Adipocyte (in vitro differentiated cells): ENCODE data around the gene TMEM8B.

Source experiments
- DNase-seq: peaks from one replicate; pipeline ENCODE4 v3.0.0-alpha.2; 2015; ENCODE audit warnings: low read depth
- H3K27me3 ChIP-seq: replicated peaks from 2 replicates; pipeline ENCODE4 v1.7.0; 2013; ENCODE audit warnings: mild to moderate bottlenecking, low read length, moderate library complexity; ENCODE audit not compliant: control insufficient read depth, insufficient read depth
- H3K36me3 ChIP-seq: 2 replicates; pipeline ENCODE4 v1.7.0; 2013; ENCODE audit warnings: low read length, mild to moderate bottlenecking, moderate library complexity; ENCODE audit not compliant: control insufficient read depth, insufficient read depth, severe bottlenecking
- H3K4me1 ChIP-seq: 2 replicates; pipeline ENCODE4 v1.7.0; 2013; ENCODE audit warnings: mild to moderate bottlenecking, low read length, moderate library complexity; ENCODE audit not compliant: control insufficient read depth, insufficient read depth
- H3K4me3 ChIP-seq: 2 replicates; pipeline ENCODE4 v1.7.0; 2013; ENCODE audit warnings: mild to moderate bottlenecking, low read length, moderate library complexity
- H3K9ac ChIP-seq: 2 replicates; pipeline ENCODE4 v1.7.0; 2013; ENCODE audit warnings: mild to moderate bottlenecking, low read length, moderate library complexity
- H3K9me3 ChIP-seq: 2 replicates; pipeline ENCODE4 v1.7.0; 2013; ENCODE audit warnings: mild to moderate bottlenecking, low read length, moderate library complexity; ENCODE audit not compliant: control insufficient read depth

TMEM8B gene

GRCh38 chr9:35842020-35842745 is 13.2 kb downstream of the TMEM8B start:
- H3K4me3 ChIP-seq = no peak overlapping the region
- peaks cover 2% of the 10 kb centered on the region for H3K36me3 ChIP-seq

GRCh38 chr9:35842795-35843194 is 13.8 kb downstream of the TMEM8B start:
- Histone ChIP-seq H3K9me3 (no peaks in the 10 kb centered on the region), H3K27me3 (no peaks in the 10 kb centered on the region), H3K9ac (no peak overlapping the region), H3K4me3 (no peak overlapping the region), H3K36me3 (peaks cover 2% of the 10 kb centered on the region), H3K4me1 (peaks cover 44% of the 10 kb centered on the region)
- DNase-seq = no peak

More at GRCh38 chr9:35842020-35842745, 13.2 kb downstream of the TMEM8B start:
- no peaks in the 10 kb centered on the region for H3K9me3 ChIP-seq
- no peak overlapping the region for H3K9ac ChIP-seq
- no peaks in the 10 kb centered on the region for H3K27me3 ChIP-seq
- H3K4me1 ChIP-seq = peaks cover 42% of the 10 kb centered on the region
- no peak for DNase-seq

GRCh38 chr9:35844628-35845270 is 15.7 kb downstream of the TMEM8B start:
- peak; percentile 94 for DNase-seq
- Histone ChIP-seq H3K27me3 (no peaks in the 10 kb centered on the region), H3K9me3 (no peaks in the 10 kb centered on the region), H3K36me3 (peaks cover 2% of the 10 kb centered on the region), H3K9ac (peak overlapping the region; percentile 25), H3K4me1 (peaks cover 50% of the 10 kb centered on the region), H3K4me3 (no peak overlapping the region)

GRCh38 chr9:35845824-35846771 is 17.1 kb downstream of the TMEM8B start:
- Histone ChIP-seq H3K27me3 (no peaks in the 10 kb centered on the region), H3K36me3 (peaks cover 2% of the 10 kb centered on the region), H3K9me3 (no peaks in the 10 kb centered on the region), H3K9ac (no peak overlapping the region), H3K4me3 (no peak overlapping the region), H3K4me1 (peaks cover 50% of the 10 kb centered on the region)
- no peak for DNase-seq

GRCh38 chr9:35847792-35848572 is 19.0 kb downstream of the TMEM8B start:
- peaks cover 33% of the 10 kb centered on the region for H3K4me1 ChIP-seq
- DNase-seq = peak; percentile 65
- H3K27me3 ChIP-seq = no peaks in the 10 kb centered on the region
- peaks cover 2% of the 10 kb centered on the region for H3K36me3 ChIP-seq
- no peaks in the 10 kb centered on the region for H3K9me3 ChIP-seq
- no peak overlapping the region for H3K4me3 ChIP-seq
- H3K9ac ChIP-seq = peak overlapping the region; percentile 14

GRCh38 chr9:35852267-35852815 is 23.3 kb downstream of the TMEM8B start:
- no peak for DNase-seq
- Histone ChIP-seq H3K36me3 (no peaks in the 10 kb centered on the region), H3K9me3 (no peaks in the 10 kb centered on the region), H3K4me1 (peaks cover 8% of the 10 kb centered on the region), H3K9ac (no peak overlapping the region), H3K27me3 (no peaks in the 10 kb centered on the region), H3K4me3 (no peak overlapping the region)

- no peak for DNase-seq
- no peak overlapping the region for H3K9ac ChIP-seq
- H3K4me1 ChIP-seq = peaks cover 3% of the 10 kb centered on the region
- H3K9me3 ChIP-seq = no peaks in the 10 kb centered on the region
- no peaks in the 10 kb centered on the region for H3K36me3 ChIP-seq
- no peak overlapping the region for H3K4me3 ChIP-seq
- no peaks in the 10 kb centered on the region for H3K27me3 ChIP-seq
These were observed 24.1 kb downstream of the TMEM8B start for GRCh38 chr9:35852876-35853865.

GRCh38 chr9:35854091-35854762 is 25.2 kb downstream of the TMEM8B start:
- DNase-seq = no peak
- no peak overlapping the region for H3K4me3 ChIP-seq
- H3K4me1 ChIP-seq = no peaks in the 10 kb centered on the region
- H3K27me3 ChIP-seq = no peaks in the 10 kb centered on the region
- H3K36me3 ChIP-seq = no peaks in the 10 kb centered on the region
- H3K9me3 ChIP-seq = no peaks in the 10 kb centered on the region
- H3K9ac ChIP-seq = no peak overlapping the region

- Histone ChIP-seq H3K4me1 (no peaks in the 10 kb centered on the region), H3K9ac (no peak overlapping the region), H3K9me3 (no peaks in the 10 kb centered on the region), H3K4me3 (no peak overlapping the region), H3K27me3 (peaks cover 11% of the 10 kb centered on the region), H3K36me3 (no peaks in the 10 kb centered on the region)
- DNase-seq = no peak
These were observed 27.2 kb downstream of the TMEM8B start for GRCh38 chr9:35856206-35856605.
